NCI-H1417 (cell line): ENCODE results near the gene OLFML2B.
A peak's percentile ranks its signal among the peaks of the same experiment; 100 is the strongest.

Experiments used
- DNase-seq, 3 experiments: peaks; one replicate each; lab custom pipeline; 2025; lab: John Stamatoyannopoulos, UW

OLFML2B gene

GRCh38 chr1:162006081-162006480, 17.6 kb downstream of the OLFML2B start:
- no peak for DNase-seq

- no peak for DNase-seq
Observed at GRCh38 chr1:162004441-162004950, 19.2 kb downstream of the OLFML2B start.

GRCh38 chr1:162003830-162004215, 19.8 kb downstream of the OLFML2B start:
- DNase-seq: peak in 1 of 3 experiments; percentile 14

- DNase-seq: no peak
Observed at GRCh38 chr1:162003061-162003829, 20.4 kb downstream of the OLFML2B start.

- DNase-seq: no peak
Observed at GRCh38 chr1:162000053-162000420, 23.6 kb downstream of the OLFML2B start.

GRCh38 chr1:161999301-162000052, 24.2 kb downstream of the OLFML2B start:
- no peak for DNase-seq

GRCh38 chr1:161998811-161999210, 24.9 kb downstream of the OLFML2B start:
- DNase-seq: no peak

- DNase-seq: no peak
Observed at GRCh38 chr1:161997152-161997551, 26.5 kb downstream of the OLFML2B start.

- DNase-seq: no peak
Observed at GRCh38 chr1:161994175-161994668, 29.4 kb downstream of the OLFML2B start.

GRCh38 chr1:161993576-161993975, 30.1 kb downstream of the OLFML2B start:
- no peak for DNase-seq

GRCh38 chr1:161989786-161990185, 33.9 kb downstream of the OLFML2B start:
- no peak for DNase-seq

GRCh38 chr1:161989108-161989507, 34.6 kb downstream of the OLFML2B start:
- DNase-seq: no peak

GRCh38 chr1:161988413-161988812, 35.3 kb downstream of the OLFML2B start:
- no peak for DNase-seq

- DNase-seq: no peak
Observed at GRCh38 chr1:161987872-161988271, 35.8 kb downstream of the OLFML2B start.

- no peak for DNase-seq
Observed at GRCh38 chr1:161987303-161987702, 36.4 kb downstream of the OLFML2B start.

- DNase-seq: no peak
Observed at GRCh38 chr1:161986328-161986727, 37.3 kb downstream of the OLFML2B start.

- no peak for DNase-seq
Observed at GRCh38 chr1:161985301-161985822, 38.3 kb downstream of the OLFML2B start.

- DNase-seq: no peak
Observed at GRCh38 chr1:161983725-161984124, 39.9 kb downstream of the OLFML2B start.

- DNase-seq: no peak
Observed at GRCh38 chr1:161982917-161983316, 40.8 kb downstream of the OLFML2B start.

GRCh38 chr1:161982507-161982895, 41.2 kb downstream of the OLFML2B start:
- DNase-seq: no peak

- DNase-seq: no peak
Observed at GRCh38 chr1:161981735-161982506, 41.7 kb downstream of the OLFML2B start.

- DNase-seq: no peak
Observed at GRCh38 chr1:161981126-161981525, 42.5 kb downstream of the OLFML2B start.
